Glomerular visceral epithelial cell (primary cell): ENCODE results near the gene HAS3.
A peak's percentile ranks its signal among the peaks of the same experiment; 100 is the strongest.
"Not testable (repeated sequence)": the region's sequence is repeated elsewhere in the genome, so short reads cannot be mapped to it uniquely, and the experiment has no call there.

Source experiments
- DNase-seq: peaks from one replicate; pipeline ENCODE4 v3.0.0-alpha.2; 2016; ENCODE audit errors: extremely low spot score

Gene HAS3

GRCh38 chr16:69116256-69116875 is 10.9 kb downstream of the HAS3 start:
- DNase-seq = no peak

DNA sequence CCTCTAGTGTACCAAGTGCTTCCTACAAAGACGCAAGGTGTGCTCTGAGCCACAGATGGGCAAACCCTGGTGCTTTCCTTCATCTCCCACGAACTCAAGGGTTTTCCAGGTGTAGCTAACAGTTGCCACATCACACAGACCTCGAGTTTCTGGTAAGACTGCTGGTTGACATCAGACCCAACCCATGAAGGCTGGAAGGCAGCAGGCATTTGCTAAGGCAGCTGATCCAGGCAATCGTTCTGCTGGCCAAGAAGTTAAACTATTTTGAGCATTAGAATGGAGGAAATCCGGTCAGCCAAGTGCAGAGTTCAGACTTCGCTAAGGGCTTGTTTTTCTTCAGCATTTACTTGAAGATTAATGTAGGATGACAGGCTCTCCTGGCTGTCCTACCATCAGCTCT is 11.5 kb downstream of the HAS3 start:
- DNase-seq = no peak

- no peak for DNase-seq
Observed at GRCh38 chr16:69118468-69118867, 13.0 kb downstream of the HAS3 start.

DNA sequence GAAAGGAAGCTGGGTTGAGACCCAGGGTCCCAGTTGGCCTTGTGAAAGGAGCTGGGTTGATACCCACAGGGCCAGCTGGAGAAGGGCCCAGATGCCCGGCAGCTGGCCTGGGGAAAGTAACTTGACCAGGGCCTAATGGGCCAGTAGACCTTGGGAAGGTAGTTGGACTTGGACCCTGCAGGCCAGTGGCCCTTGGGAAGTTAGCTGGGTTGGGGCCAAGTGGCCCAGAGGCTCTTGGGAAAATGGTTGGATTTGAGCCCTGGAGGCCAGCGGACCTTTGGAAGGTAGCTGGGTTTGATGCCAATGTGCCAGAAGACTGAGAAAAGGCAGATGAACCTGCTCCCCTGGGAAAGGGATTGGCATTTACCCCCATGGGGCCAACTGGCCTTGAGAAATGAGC is 13.5 kb downstream of the HAS3 start:
- no peak for DNase-seq

- DNase-seq = no peak
Observed at GRCh38 chr16:69119536-69119935, 14.1 kb downstream of the HAS3 start.

GRCh38 chr16:69120096-69120664 is 14.7 kb downstream of the HAS3 start:
- DNase-seq = no peak

GRCh38 chr16:69123910-69124309 is 18.5 kb downstream of the HAS3 start:
- peak; percentile 69 for DNase-seq

- not testable (repeated sequence) for DNase-seq
Observed at GRCh38 chr16:69124406-69124805, 19.0 kb downstream of the HAS3 start.

DNA sequence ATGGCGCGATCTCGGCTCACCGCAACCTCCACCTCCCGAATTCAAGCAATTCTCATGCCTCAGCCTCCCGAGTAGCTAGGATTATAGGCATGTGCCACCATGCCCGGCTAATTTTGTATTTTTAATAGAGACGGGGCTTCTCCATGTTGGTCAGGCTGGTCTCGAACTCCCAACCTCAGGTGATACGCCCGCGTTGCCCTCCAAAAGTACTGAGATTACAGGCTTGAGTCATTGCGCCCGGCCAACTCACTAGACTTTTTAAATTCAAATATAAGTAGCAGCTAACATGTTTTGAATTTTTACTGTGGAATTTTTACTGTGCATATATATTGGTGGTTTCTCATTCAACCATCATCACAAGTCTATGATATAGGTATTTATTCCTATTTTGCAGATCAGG is 19.5 kb downstream of the HAS3 start:
- DNase-seq = not testable (repeated sequence)

DNA sequence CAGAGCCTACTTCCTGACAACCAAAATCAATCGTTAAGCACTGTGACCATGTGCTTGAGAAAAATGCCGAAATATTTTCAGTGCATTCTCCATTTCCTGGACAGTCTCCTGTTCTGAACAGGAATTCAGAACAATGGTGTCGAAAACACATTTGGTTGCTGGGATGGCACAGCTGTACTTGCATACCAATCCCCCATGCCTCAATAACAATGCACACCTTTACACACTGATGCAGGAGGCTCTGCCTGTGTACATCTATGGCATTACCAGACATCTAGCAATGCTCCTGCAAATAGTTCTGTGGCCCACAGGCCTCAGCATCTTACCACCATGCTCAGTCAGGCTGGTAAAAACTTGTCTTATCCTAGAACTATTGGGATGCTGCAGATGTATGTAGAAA is 20.8 kb downstream of the HAS3 start:
- DNase-seq = no peak

GRCh38 chr16:69126801-69127200 is 21.3 kb downstream of the HAS3 start:
- DNase-seq = not testable (repeated sequence)

GRCh38 chr16:69127966-69128510 is 22.6 kb downstream of the HAS3 start:
- DNase-seq = no peak

- DNase-seq = no peak
Observed at GRCh38 chr16:69130461-69130860, 25.0 kb downstream of the HAS3 start.

DNA sequence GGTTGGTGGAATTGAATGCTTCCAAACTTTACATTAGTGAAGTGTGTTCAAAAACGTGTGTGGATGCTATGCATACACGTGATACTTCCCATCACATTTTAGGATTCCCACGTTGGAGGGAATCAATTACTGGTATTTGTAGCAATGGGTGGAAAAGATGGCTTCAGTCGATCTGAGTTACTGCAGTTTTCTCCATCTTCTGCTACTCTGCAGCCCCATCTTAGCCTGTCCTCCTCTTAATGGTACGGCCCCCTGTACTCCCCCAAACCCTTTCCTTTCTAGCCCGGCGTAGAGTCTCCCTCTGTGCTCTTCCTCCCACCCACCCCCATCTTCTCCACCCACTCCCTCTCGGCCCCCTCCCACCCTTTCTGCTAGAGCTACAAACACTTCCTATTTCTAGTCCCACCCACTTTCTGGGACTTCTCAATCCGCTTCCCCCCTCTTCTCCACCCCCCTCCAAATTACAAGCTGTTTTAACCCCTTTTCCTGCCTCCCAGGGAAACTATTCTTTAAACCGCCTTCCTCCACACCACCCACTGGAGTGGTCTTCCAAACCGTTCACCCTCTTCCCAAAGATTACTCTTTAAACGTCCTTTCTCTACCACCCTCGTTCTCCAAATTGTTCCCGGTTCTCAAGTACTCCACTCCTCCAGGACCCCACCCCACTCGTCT is 25.9 kb downstream of the HAS3 start:
- peak; percentile 27 for DNase-seq

GRCh38 chr16:69131839-69132423 is 26.5 kb downstream of the HAS3 start:
- DNase-seq = peak; percentile 87

GRCh38 chr16:69132424-69133252 is 27.2 kb downstream of the HAS3 start, which contains the start of the genes CHTF8 and UTP4:
Gene CHTF8 (minus strand): TSS chr16:69132588. CDS start chr16:69121458, 11,130 bp downstream.
Gene UTP4 (plus strand): TSS chr16:69132649. CDS start chr16:69133460, 811 bp downstream.
- DNase-seq = peak; percentile 80

DNA sequence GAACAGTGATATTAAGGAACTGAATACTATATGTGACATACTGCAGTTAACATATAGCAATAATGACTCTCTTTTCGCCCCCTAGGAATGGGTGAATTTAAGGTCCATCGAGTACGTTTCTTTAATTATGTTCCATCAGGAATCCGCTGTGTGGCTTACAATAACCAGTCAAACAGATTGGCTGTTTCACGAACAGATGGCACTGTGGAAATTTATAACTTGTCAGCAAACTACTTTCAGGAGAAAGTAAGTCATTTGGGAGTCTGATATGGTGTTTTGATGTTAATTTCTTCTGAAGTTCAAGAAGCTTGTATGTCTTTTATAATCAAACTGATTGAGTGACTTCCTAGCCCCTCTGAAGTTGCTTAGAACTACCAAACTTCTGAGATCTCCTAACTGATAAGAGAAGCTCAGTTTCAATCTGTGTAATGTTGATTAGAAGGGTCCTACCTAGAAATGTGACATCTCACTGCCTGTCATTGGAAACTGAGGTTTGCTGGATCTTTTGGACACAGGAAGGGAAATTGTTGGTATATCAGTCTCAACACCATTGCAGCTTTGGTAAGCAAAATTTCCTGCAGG is 28.0 kb downstream of the HAS3 start:
- DNase-seq = no peak

DNA sequence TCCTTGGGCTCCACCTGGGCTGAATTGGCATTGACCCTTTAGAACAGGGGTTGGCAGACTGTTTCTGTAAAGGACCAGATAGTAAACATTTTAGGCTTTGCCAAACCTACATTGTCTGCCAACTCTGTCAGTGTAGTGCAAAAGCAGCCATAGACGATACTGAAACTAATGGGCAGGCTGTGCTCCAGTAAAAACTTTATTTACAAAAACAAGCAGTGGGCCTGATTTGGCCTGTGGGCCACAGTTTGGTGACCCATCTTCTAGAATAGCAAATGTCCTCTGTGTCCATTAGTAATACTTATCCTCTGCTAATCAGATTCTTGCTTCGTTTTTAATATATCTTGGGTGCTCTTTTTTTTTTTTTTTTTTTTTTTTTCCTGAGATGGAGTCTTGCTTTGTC is 33.2 kb downstream of the HAS3 start:
- no peak for DNase-seq

DNA sequence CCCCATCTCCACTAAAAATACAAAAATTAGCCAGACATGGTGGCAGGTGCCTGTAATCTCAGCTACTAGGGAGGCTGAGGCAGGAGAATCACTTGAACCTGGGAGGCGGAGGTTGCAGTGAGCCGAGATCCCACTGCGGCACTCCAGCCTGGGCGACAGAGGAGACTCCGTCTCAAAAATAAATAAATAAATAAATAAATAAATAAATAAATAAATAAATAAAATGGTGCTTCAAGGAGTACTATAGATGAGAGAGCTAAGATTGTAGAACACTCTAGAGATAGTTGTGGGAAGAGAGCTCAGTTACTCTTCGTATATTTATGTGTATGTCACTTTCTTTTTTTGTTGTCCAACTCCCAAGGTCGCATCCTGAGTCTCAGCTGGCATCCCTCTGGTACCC is 34.0 kb downstream of the HAS3 start:
- not testable (repeated sequence) for DNase-seq

DNA sequence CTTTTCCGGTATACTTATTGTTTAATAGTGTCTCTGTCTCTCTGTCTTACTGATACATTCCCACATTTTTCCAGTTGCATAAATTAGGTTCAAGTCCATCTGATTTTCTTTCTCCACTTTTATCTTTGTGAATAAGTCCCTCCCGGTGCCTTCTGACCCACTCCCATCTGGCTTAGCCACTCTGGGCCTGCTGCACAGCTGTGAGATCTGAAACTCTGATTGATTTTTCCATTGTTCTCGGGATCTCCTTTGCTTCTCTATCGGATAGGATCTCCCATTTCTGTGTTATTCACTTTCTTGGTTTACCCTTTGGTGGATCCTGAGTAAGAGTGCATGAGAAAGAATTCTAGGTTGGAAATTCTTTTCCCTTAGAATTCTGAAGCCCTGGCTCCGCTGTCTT is 35.6 kb downstream of the HAS3 start:
- DNase-seq = no peak

GRCh38 chr16:69141936-69142335 is 36.5 kb downstream of the HAS3 start:
- no peak for DNase-seq
